HG03045 (cell line): ENCODE results near the gene LMBRD1.
A peak's percentile ranks its signal among the peaks of the same experiment; 100 is the strongest.
"Not testable (repeated sequence)": the region's sequence is repeated elsewhere in the genome, so short reads cannot be mapped to it uniquely, and the experiment has no call there.

Experiments used
- ATAC-seq: cut with Tn5 transposase; IDR thresholded peaks from one replicate; pipeline ENCODE4 v1.9.1; 2021; ENCODE audit warnings: mild to moderate bottlenecking, moderate library complexity; ENCODE audit not compliant: unreplicated experiment

The LMBRD1 gene

GRCh38 chr6:69796642-69797390 is at the start of gene LMBRD1:
LMBRD1 (minus strand) TSS chr6:69797010; CDS start chr6:69796881, 129 bp downstream.
- peak; percentile 96 for ATAC-seq

- ATAC-seq: no peak
Observed at GRCh38 chr6:69846312-69846711, 49.5 kb upstream of the LMBRD1 start.

GRCh38 chr6:69843189-69843588 is 46.4 kb upstream of the LMBRD1 start:
- no peak for ATAC-seq

- no peak for ATAC-seq
Observed at GRCh38 chr6:69841862-69842261, 45.1 kb upstream of the LMBRD1 start.

GRCh38 chr6:69835414-69836179 is 38.8 kb upstream of the LMBRD1 start:
- peak; percentile 79 for ATAC-seq

- ATAC-seq: no peak
Observed at GRCh38 chr6:69832558-69832957, 35.7 kb upstream of the LMBRD1 start.

- ATAC-seq: no peak
Observed at GRCh38 chr6:69827276-69827893, 30.6 kb upstream of the LMBRD1 start.

- no peak for ATAC-seq
Observed at GRCh38 chr6:69825904-69826303, 29.1 kb upstream of the LMBRD1 start.

- ATAC-seq: not testable (repeated sequence)
Observed at GRCh38 chr6:69824355-69824754, 27.5 kb upstream of the LMBRD1 start.

- ATAC-seq: no peak
Observed at GRCh38 chr6:69820438-69820837, 23.6 kb upstream of the LMBRD1 start.

- no peak for ATAC-seq
Observed at GRCh38 chr6:69820018-69820417, 23.2 kb upstream of the LMBRD1 start.

- ATAC-seq: no peak
Observed at GRCh38 chr6:69819138-69819537, 22.3 kb upstream of the LMBRD1 start.

GRCh38 chr6:69818223-69818930 is 21.6 kb upstream of the LMBRD1 start:
- ATAC-seq: no peak

GRCh38 chr6:69817358-69817757 is 20.5 kb upstream of the LMBRD1 start:
- no peak for ATAC-seq

GRCh38 chr6:69816569-69816968 is 19.8 kb upstream of the LMBRD1 start:
- no peak for ATAC-seq

GRCh38 chr6:69816026-69816425 is 19.2 kb upstream of the LMBRD1 start:
- peak; percentile 72 for ATAC-seq

GRCh38 chr6:69813508-69813907 is 16.7 kb upstream of the LMBRD1 start:
- peak; percentile 45 for ATAC-seq

- no peak for ATAC-seq
Observed at GRCh38 chr6:69812746-69813427, 16.1 kb upstream of the LMBRD1 start.

GRCh38 chr6:69802995-69803394 is 6.2 kb upstream of the LMBRD1 start:
- no peak for ATAC-seq

- ATAC-seq: no peak
Observed at GRCh38 chr6:69801711-69802110, 4.9 kb upstream of the LMBRD1 start.

- ATAC-seq: no peak
Observed at GRCh38 chr6:69801225-69801624, 4.4 kb upstream of the LMBRD1 start.
